GM20431 (cell line): ENCODE measurements around the gene USP32.
"Not testable (repeated sequence)": the region's sequence is repeated elsewhere in the genome, so short reads cannot be mapped to it uniquely, and the experiment has no call there.

Experiments
- in situ Hi-C: fragments of 300-500 bp; cut with MseI, MboI; formaldehyde crosslinking; loops from one replicate; pipeline ENCODE4 v1.15.0; 2020; ENCODE audit warnings: low sequenced_read_pairs; ENCODE audit not compliant: unreplicated experiment

The USP32 gene

DNA sequence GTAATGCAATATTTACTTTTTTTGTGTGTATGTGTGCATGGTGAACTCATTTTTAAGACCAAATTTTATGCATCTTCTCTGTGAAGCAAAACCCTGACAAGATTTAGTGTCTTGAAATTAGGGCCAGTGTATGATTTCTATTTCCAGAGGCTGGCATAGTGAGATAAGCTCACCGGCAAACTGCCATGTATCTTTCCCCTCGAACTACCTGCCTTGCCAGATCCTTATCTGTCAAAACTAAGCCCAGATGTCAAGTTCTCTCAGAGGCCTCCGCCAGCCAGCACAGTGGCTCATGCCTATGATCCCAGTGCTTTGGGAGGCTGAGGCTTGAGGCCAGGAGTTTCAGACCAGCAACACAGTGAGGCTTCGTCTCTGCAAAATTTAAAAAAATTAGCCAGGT lies 10.0 kb downstream of the USP32 start:
- in situ Hi-C loops, result no loop called here

GRCh38 chr17:60379461-60379860 lies 12.5 kb downstream of the USP32 start:
- in situ Hi-C loops, result not testable (repeated sequence)

GRCh38 chr17:60378187-60378586 lies 13.7 kb downstream of the USP32 start:
- in situ Hi-C loops, result not testable (repeated sequence)

DNA sequence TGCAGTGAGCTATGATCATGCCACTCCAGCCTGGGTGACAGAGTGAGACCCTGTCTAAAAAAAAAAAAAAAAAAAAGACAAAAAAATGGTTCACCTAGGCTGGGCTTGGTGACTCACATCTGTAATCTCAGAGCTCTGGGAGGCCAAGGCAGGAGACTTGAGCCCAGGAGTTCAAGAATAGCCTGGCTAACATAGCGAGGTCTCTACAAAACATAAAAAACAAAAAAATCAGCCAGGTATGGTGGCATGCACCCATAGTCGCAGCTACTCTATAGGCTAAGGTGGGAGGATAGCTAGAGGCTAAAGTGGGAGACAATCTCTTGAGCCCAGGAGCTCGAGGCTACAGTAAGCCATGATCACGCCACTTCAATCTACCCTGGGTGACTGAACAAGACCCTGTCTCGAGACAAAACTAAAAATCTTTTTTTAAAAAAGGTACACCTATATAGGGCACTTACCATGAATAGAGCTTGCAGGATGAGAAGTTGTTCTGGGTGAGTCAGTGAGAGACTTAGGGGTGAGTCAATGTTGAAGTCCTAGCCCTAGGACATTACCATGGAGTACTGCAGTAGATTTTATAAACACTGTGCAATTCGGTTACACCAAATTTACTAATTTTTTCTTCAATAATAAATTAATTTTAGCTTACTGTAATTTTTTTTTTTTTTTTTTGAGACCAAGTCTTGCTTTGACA lies 19.0 kb downstream of the USP32 start:
- in situ Hi-C loops, result no loop called here

GRCh38 chr17:60371818-60372510 lies 20.0 kb downstream of the USP32 start:
- in situ Hi-C loops, result no loop called here

GRCh38 chr17:60371416-60371815 lies 20.5 kb downstream of the USP32 start:
- in situ Hi-C loops, result no loop called here

- in situ Hi-C loops, result no loop called here
These were observed 22.2 kb downstream of the USP32 start for GRCh38 chr17:60369727-60370126.

DNA sequence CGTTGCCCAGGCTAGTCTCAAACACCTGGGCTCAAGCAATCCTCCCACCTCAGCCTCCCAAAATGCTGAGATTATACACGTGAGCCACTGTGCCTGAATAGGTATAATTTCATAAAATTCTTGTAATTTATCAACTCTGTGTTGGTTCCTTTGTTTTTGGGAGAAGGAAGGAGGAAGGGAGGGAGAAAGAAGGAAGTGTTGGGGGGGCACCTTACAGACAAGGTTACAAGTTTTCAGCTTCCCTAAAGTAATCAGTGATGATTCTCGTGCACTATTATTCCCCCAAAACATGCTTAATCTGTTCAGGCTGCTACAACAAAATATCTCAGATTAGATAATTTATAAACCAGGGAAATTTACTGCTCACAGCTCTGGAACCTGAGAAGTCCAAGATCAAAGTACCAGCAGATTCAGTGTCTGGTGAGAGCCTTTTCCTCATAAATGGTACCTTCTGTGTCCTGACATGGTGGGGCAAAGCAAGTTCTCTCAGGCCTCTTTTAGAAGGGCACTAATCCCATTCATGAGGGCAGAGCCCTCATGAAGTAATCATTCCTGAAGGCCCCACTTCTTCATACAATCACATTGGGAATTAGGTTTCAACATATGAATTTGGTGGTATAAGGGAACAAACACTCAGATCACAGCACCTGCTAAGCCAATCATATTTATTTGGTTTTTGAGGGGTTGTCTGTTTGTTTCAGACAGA lies 28.1 kb downstream of the USP32 start:
- in situ Hi-C loops, result no loop called here

DNA sequence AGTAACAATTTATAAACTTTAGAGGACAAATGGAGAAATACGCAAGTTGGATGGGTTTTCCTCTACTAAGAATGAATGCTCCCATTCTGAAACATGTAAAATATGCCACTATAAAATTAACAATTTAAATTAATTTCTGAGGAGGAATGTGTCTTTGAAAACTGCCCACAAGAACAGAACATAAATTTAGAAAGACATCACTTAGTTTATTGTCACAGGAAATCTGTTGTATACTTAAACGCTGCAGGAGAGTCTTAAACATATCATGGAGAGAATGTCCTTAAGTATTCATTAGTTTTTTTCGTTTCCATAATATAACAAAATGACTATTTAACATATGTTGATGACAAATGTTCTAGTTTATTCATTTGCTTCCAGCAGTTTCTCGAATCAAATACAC lies 29.6 kb downstream of the USP32 start:
- in situ Hi-C loops, result no loop called here

DNA sequence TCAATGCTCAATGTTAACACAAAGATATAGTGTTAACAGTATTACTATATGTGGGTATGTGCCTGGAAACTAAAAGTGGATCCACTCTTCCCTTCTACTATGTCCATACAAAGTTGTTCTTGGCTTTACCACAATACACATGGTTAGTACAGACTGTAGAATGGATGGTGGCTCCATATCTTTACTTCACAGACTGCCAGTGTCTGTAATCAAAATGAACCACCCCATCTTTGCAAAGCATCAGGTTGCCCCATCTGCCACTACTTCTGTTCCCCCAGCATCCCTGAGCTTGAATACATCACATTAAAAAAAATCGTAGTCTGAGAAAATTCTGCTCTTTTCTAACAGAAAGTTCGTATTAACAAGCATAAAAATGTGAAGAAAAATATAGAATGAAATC lies 30.0 kb downstream of the USP32 start:
- in situ Hi-C loops, result no loop called here

- in situ Hi-C loops, result no loop called here
These were observed 32.5 kb downstream of the USP32 start for GRCh38 chr17:60359415-60359814.

GRCh38 chr17:60358606-60359225 lies 33.2 kb downstream of the USP32 start:
- in situ Hi-C loops, result no loop called here

GRCh38 chr17:60356940-60357339 lies 35.0 kb downstream of the USP32 start:
- in situ Hi-C loops, result no loop called here

- in situ Hi-C loops, result no loop called here
These were observed 36.0 kb downstream of the USP32 start for GRCh38 chr17:60355663-60356594.

DNA sequence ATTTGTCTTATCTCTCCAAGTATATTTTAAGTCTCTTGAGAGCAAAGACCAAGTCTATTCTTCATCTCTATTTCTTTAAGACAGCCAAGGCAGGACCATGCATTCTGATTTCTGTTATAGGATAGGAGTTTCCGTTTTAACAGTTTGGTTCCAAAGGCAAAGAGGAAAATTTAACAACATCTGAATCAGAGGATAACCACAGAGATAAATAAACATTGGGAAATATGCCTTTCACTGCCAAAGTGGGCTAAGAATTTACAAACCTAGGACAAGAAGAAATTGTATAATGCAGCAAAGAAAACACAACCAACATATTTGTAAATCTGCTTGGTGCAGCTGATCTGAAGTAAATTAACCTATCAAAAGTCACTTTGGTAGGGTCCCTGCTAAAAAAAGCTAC lies 37.7 kb downstream of the USP32 start:
- in situ Hi-C loops, result no loop called here

DNA sequence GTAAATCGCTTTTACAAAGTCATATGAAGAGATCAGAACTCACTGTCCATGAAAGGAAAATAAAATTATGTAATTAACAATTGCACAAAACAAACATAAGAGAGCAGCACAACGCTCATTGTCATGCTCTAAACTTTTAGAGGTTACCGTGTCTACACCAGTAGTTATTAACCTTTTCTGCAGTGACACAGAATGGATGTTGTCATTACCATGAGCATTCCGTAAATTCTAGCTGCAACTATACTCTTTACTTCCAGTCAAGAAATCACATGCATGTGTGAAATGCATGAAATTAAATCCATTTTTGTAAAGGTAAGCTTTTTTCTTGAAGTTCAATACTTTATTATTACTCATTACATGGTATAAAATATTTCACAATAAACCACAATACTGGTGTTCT lies 38.2 kb downstream of the USP32 start:
- in situ Hi-C loops, result no loop called here

DNA sequence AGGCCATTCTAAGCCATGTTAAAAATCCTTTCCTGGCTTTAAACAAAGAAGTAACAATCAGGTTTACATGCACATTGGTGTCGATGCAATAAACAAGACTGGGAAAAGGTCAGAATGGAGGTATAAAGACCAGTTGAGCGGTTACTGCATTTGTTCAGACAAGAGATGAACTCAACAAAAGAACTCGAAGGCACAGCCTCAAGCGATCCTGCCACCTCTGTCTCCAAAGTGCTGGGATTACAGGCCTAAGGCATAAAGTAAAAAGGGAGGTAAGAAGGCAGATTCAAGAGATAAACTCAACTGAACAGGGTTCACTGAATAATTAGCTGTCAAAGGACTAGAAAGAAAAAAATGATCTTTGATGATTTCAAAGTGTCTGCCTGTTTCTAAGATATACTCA lies 39.4 kb downstream of the USP32 start:
- in situ Hi-C loops, result no loop called here

GRCh38 chr17:60352071-60352470 lies 39.9 kb downstream of the USP32 start:
- in situ Hi-C loops, result no loop called here

DNA sequence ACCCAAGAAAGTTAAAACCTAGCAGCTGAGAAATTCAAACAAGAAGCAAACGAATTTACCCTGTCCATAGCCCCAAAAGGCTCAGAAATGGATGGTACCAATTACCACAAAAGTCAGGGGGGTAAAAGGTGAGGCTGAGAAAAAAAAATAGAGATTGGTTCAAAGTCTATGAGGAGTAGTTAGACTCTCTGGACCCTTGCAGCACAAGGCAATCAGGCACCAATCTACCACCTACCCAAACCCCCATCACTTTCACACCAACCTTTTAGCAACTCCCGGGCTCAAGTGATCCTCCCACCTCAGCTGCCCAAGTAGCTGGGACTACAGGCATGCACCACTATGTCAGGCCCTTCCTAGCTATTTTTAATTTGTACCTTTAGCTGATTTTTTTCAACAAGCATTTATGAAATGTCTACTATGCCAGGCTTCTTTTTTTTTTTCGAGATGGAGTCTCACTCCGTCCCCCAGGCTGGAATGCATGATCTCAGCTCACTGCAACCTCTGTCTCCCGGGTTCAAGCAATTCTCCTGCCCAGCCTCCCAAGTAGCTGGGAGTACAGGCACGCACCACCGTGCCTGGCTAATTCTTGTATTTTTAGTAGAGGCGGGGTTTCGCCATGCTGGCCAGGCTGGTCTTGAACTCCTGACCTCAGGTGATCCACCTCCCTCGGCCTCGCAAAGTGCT lies 40.8 kb downstream of the USP32 start:
- in situ Hi-C loops, result no loop called here
